Parathyroid adenoma (tissue), 2 donors: ENCODE measurements around the gene INPP5D.
"Not testable (repeated sequence)": the region's sequence is repeated elsewhere in the genome, so short reads cannot be mapped to it uniquely, and the experiment has no call there.

ENCODE experiments used
- H2AFZ ChIP-seq: fragments of 300-600 bp; sonication (generic); one replicate; pipeline ENCODE4 v1.7.0; 2017; ENCODE audit warnings: antibody characterized with exemption, mild to moderate bottlenecking
- H3K27ac ChIP-seq: fragments of 300-600 bp; sonication (generic); one replicate; pipeline ENCODE4 v1.7.0; 2017
- H3K27me3 ChIP-seq: fragments of 300-600 bp; sonication (generic); one replicate; pipeline ENCODE4 v1.7.0; 2017; ENCODE audit warnings: low read length; ENCODE audit not compliant: control insufficient read depth, insufficient read depth
- H3K36me3 ChIP-seq: fragments of 300-600 bp; sonication (generic); one replicate; pipeline ENCODE4 v1.7.0; 2017; ENCODE audit warnings: low read length; ENCODE audit not compliant: control insufficient read depth, insufficient read depth
- H3K4me1 ChIP-seq: fragments of 300-600 bp; sonication (generic); one replicate; pipeline ENCODE4 v1.7.0; 2017; ENCODE audit warnings: control low read depth
- H3K4me2 ChIP-seq: fragments of 300-600 bp; sonication (generic); one replicate; pipeline ENCODE4 v1.7.0; 2017; ENCODE audit warnings: low read length
- H3K4me3 ChIP-seq: fragments of 300-600 bp; sonication (generic); one replicate; pipeline ENCODE4 v1.7.0; 2017; ENCODE audit warnings: low read depth, low read length
- H3K79me2 ChIP-seq: fragments of 300-600 bp; sonication (generic); one replicate; pipeline ENCODE4 v1.7.0; 2017; ENCODE audit warnings: control low read depth
- H3K9ac ChIP-seq: fragments of 300-600 bp; sonication (generic); one replicate; pipeline ENCODE4 v1.7.0; 2017; ENCODE audit warnings: mild to moderate bottlenecking
- H3K9me3 ChIP-seq: fragments of 300-600 bp; sonication (generic); one replicate; pipeline ENCODE4 v1.7.0; 2017; ENCODE audit warnings: low read length; ENCODE audit not compliant: control insufficient read depth
- CTCF ChIP-seq: fragments of 300-600 bp; sonication (generic); IDR thresholded peaks from one replicate; pipeline ENCODE4 v1.7.0; 2017; ENCODE audit warnings: antibody characterized with exemption, mild to moderate bottlenecking
- donor health status: primary hyperparathyroidism.

The INPP5D gene

GRCh38 chr2:233197022-233197421 is 136.9 kb downstream of the INPP5D start:
- no peak for TF ChIP-seq CTCF
- Histone ChIP-seq H3K27me3 (no peaks in the 10 kb centered on the region), H3K4me2 (no peak overlapping the region), H3K79me2 (no peaks in the 10 kb centered on the region), H3K27ac (no peak overlapping the region), H3K4me3 (no peak overlapping the region), H3K4me1 (no peaks in the 10 kb centered on the region), H2AFZ (no peak overlapping the region), H3K9me3 (no peaks in the 10 kb centered on the region), H3K9ac (no peak overlapping the region), H3K36me3 (no peaks in the 10 kb centered on the region)

GRCh38 chr2:233198026-233198425 is 137.9 kb downstream of the INPP5D start:
- no peaks in the 10 kb centered on the region for H3K27me3 ChIP-seq
- H3K36me3 ChIP-seq: no peaks in the 10 kb centered on the region
- no peaks in the 10 kb centered on the region for H3K4me1 ChIP-seq
- no peak overlapping the region for H2AFZ ChIP-seq
- H3K79me2 ChIP-seq: no peaks in the 10 kb centered on the region
- H3K9ac ChIP-seq: no peak overlapping the region
- H3K9me3 ChIP-seq: no peaks in the 10 kb centered on the region
- H3K4me2 ChIP-seq: no peak overlapping the region
- no peak overlapping the region for H3K27ac ChIP-seq
- no peak overlapping the region for H3K4me3 ChIP-seq
- no peak for TF ChIP-seq CTCF

- no peak overlapping the region for H3K4me3 ChIP-seq
- no peak for TF ChIP-seq CTCF
- H3K4me1 ChIP-seq: no peaks in the 10 kb centered on the region
- no peak overlapping the region for H3K9ac ChIP-seq
- no peaks in the 10 kb centered on the region for H3K79me2 ChIP-seq
- no peak overlapping the region for H3K4me2 ChIP-seq
- no peaks in the 10 kb centered on the region for H3K9me3 ChIP-seq
- no peaks in the 10 kb centered on the region for H3K36me3 ChIP-seq
- H3K27me3 ChIP-seq: no peaks in the 10 kb centered on the region
- H3K27ac ChIP-seq: no peak overlapping the region
- no peak overlapping the region for H2AFZ ChIP-seq
Measured at GRCh38 chr2:233199870-233200269, 139.7 kb downstream of the INPP5D start.

GRCh38 chr2:233200790-233201189 is 140.6 kb downstream of the INPP5D start:
- H3K4me1 ChIP-seq, H3K27me3 ChIP-seq, H3K4me2 ChIP-seq, H3K36me3 ChIP-seq, H3K9me3 ChIP-seq, H3K4me3 ChIP-seq, H3K27ac ChIP-seq, H2AFZ ChIP-seq, H3K9ac ChIP-seq, H3K79me2 ChIP-seq: not testable (repeated sequence)

GRCh38 chr2:233201258-233202013 is 141.3 kb downstream of the INPP5D start:
- H3K9me3 ChIP-seq: no peaks in the 10 kb centered on the region
- H2AFZ ChIP-seq: no peak overlapping the region
- no peak overlapping the region for H3K9ac ChIP-seq
- H3K79me2 ChIP-seq: no peaks in the 10 kb centered on the region
- no peak overlapping the region for H3K27ac ChIP-seq
- no peaks in the 10 kb centered on the region for H3K27me3 ChIP-seq
- H3K4me3 ChIP-seq: no peak overlapping the region
- no peak overlapping the region for H3K4me2 ChIP-seq
- no peaks in the 10 kb centered on the region for H3K36me3 ChIP-seq
- no peak for TF ChIP-seq CTCF
- no peaks in the 10 kb centered on the region for H3K4me1 ChIP-seq
